ENCODE data around the gene FIG4. TPM values are rescaled to one million over a fixed set of nuclear protein-coding genes. Genes with fewer than 3 reads are reported as not detected.

The FIG4 gene
- total RNA-seq, 1 experiment from 2014 or later, result 15.7 TPM

- TF ChIP-seq REST (IDR thresholded peaks at IDR 0.05; ENCODE audit: low read depth) (no peak), TCF7L2 (IDR thresholded peaks at IDR 0.05; ENCODE audit: borderline replicate concordance, extremely low read depth, insufficient read depth, insufficient read length) (no peak), ZFX (IDR thresholded peaks at IDR 0.05) (no peak), POLR2AphosphoS5 (IDR thresholded peaks at IDR 0.05; ENCODE audit: low read depth, low read length) (no peak), ZNF274 (IDR thresholded peaks at IDR 0.05; ENCODE audit: low read depth, low read length) (no peak), SP1 (IDR thresholded peaks at IDR 0.05; ENCODE audit: low read depth) (no peak), EZH2phosphoT487 (IDR thresholded peaks at IDR 0.05; ENCODE audit: borderline replicate concordance) (no peak), RAD21 (IDR thresholded peaks at IDR 0.05; ENCODE audit: low read depth) (peak; percentile 100), EZH2 (IDR thresholded peaks at IDR 0.05) (no peak), CEBPB (IDR thresholded peaks at IDR 0.05; ENCODE audit: low read depth) (no peak), EGR1 (IDR thresholded peaks at IDR 0.05; ENCODE audit: low read depth) (no peak), POLR2A (IDR thresholded peaks at IDR 0.05; ENCODE audit: borderline replicate concordance, extremely low read depth, insufficient read depth, insufficient read length) (no peak)
Observed at GRCh38 chr6:109705258-109705657, 14.2 kb downstream of the FIG4 start (continued).

GRCh38 chr6:109706513-109706912, 15.4 kb downstream of the FIG4 start:
- no peak overlapping the region for H3K4me2 ChIP-seq (ENCODE audit: low read length)
- H4K20me1 ChIP-seq (ENCODE audit: insufficient read depth), result no peaks in the 10 kb centered on the region
- peaks cover 0 to 3% of the 10 kb centered on the region in 2 experiments; a peak in 1 of 4 replicates for H3K4me1 ChIP-seq (ENCODE audit: control insufficient read depth in 1 of 2, insufficient read depth in 2 of 2, low read length in 2 of 2)
- H3K36me3 ChIP-seq (ENCODE audit: control insufficient read depth in 1 of 2, insufficient read depth in 2 of 2, low read length in 2 of 2), result no peaks in the 10 kb centered on the region
- H3K9me2 ChIP-seq (ENCODE audit: insufficient read depth), result no peaks in the 10 kb centered on the region
- no peak overlapping the region for H3K27ac ChIP-seq (ENCODE audit: low read depth, low read length)
- H3K9ac ChIP-seq (ENCODE audit: low read length), result no peak overlapping the region
- DNase-seq (ENCODE audit: low read depth, low spot score) (no peak), ATAC-seq (no peak)
- H3K4me3 ChIP-seq (replicated peaks in 1 of 2; ENCODE audit: low read depth in 1 of 2, low read length in 2 of 2), result no peak overlapping the region
- no TSS peak for BruUV-seq (replicated peaks)
- no peaks in the 10 kb centered on the region for H3K9me3 ChIP-seq (ENCODE audit: control insufficient read depth in 1 of 2, insufficient read depth in 1 of 2, low read depth in 1 of 2, low read length in 2 of 2)
- ChIA-PET POLR2A (no interaction called here), RAD21 (ENCODE audit: low non-redundant PET in 1 of 2, low total read pairs in 2 of 2, uncharacterized antibody in 2 of 2, unreplicated experiment in 2 of 2) (no interaction called here), CTCF (interaction anchor here (0.8 to 6.9 kb wide), 2 partner anchors 333 kb away, joined by 6 to 116 read pairs; no protein-coding TSS in a partner anchor)
- no peaks in the 10 kb centered on the region for H3K27me3 ChIP-seq (ENCODE audit: insufficient read depth, low read length)
- intact Hi-C loops (cut with micrococcal nuclease), result no loop called here
- H3K79me2 ChIP-seq (ENCODE audit: insufficient read depth, low read length), result no peaks in the 10 kb centered on the region
- no peak overlapping the region for H2AFZ ChIP-seq (ENCODE audit: low read depth, low read length, poor library complexity, severe bottlenecking)
- TF ChIP-seq CBX3 (IDR thresholded peaks at IDR 0.05; ENCODE audit: low read depth) (no peak), EZH2phosphoT487 (IDR thresholded peaks at IDR 0.05; ENCODE audit: borderline replicate concordance) (no peak), YY1 (IDR thresholded peaks at IDR 0.05; ENCODE audit: extremely low read depth, insufficient replicate concordance, low read depth, low read length) (no peak), ZNF274 (IDR thresholded peaks at IDR 0.05; ENCODE audit: low read depth, low read length) (no peak), MAX (IDR thresholded peaks at IDR 0.05) (no peak), CEBPB (IDR thresholded peaks at IDR 0.05; ENCODE audit: low read depth) (no peak), EGR1 (IDR thresholded peaks at IDR 0.05; ENCODE audit: low read depth) (no peak), EZH2 (IDR thresholded peaks at IDR 0.05) (no peak), FOSL1 (IDR thresholded peaks at IDR 0.05; ENCODE audit: low read depth) (no peak), RAD21 (IDR thresholded peaks at IDR 0.05; ENCODE audit: low read depth) (no peak), ATF3 (IDR thresholded peaks at IDR 0.05) (no peak), ZFX (IDR thresholded peaks at IDR 0.05) (no peak), JUND (IDR thresholded peaks at IDR 0.05) (no peak), REST (IDR thresholded peaks at IDR 0.05; ENCODE audit: low read depth) (no peak), SP1 (IDR thresholded peaks at IDR 0.05; ENCODE audit: low read depth) (no peak), ELF1 (IDR thresholded peaks at IDR 0.05; ENCODE audit: borderline replicate concordance, low read depth) (no peak), SIN3A (IDR thresholded peaks at IDR 0.05; ENCODE audit: low read depth) (no peak)

Data from HCT116 (cell line).